CD4-positive, alpha-beta memory T cell (primary cell): ENCODE data around the gene ATP8A2. TPM values are rescaled to one million over a fixed set of nuclear protein-coding genes. Genes with fewer than 3 reads are reported as not detected.

ENCODE experiments used
- CTCF ChIA-PET: fragments of 350-600 bp; sonication (Branson Sonifier 250); formaldehyde crosslinking; loops from one replicate; lab custom pipeline; 2021; ENCODE audit warnings: inconsistent platforms; ENCODE audit not compliant: partially characterized antibody; lab: Charles Lee
- POLR2A ChIA-PET: fragments of 350-600 bp; sonication (Branson Sonifier 250); formaldehyde crosslinking; loops from one replicate; lab custom pipeline; 2021; ENCODE audit not compliant: partially characterized antibody; lab: Charles Lee
- DNase-seq, 5 donors: peaks; one replicate each; pipeline versions ENCODE4 v3.0.0 to v3.0.0-alpha.2; 2020 to 2022; ENCODE audit warnings: mixed read lengths in 1 of 5
- H3K27ac ChIP-seq: one replicate; pipeline ENCODE4 v1.7.0; 2013; ENCODE audit warnings: low read depth, low read length
- H3K27me3 ChIP-seq: 2 replicates; pipeline ENCODE4 v1.7.0; 2013; ENCODE audit warnings: mild to moderate bottlenecking, low read length, moderate library complexity; ENCODE audit not compliant: insufficient read depth
- H3K36me3 ChIP-seq: 2 replicates; pipeline ENCODE4 v1.7.0; 2013; ENCODE audit warnings: mild to moderate bottlenecking, low read length, moderate library complexity; ENCODE audit not compliant: insufficient read depth
- H3K4me1 ChIP-seq: 2 replicates; pipeline ENCODE4 v1.7.0; 2013; ENCODE audit warnings: mild to moderate bottlenecking, low read length, moderate library complexity; ENCODE audit not compliant: insufficient read depth
- H3K4me3 ChIP-seq, 2 donors: one replicate each; pipeline ENCODE4 v1.7.0; 2013; ENCODE audit warnings: low read length in 2 of 2, mild to moderate bottlenecking in 1 of 2
- H3K9me3 ChIP-seq, 2 donors: one replicate each; pipeline ENCODE4 v1.7.0; 2013; ENCODE audit warnings: low read length in 2 of 2, control low read depth in 1 of 2; ENCODE audit not compliant: control insufficient read depth in 1 of 2
- H3K27ac Mint-ChIP-seq, 7 donors: one replicate each; pipeline ENCODE4 v1.8.0; 2020 to 2021; ENCODE audit warnings: mixed read lengths in 7 of 7, mild to moderate bottlenecking in 6 of 7, inconsistent platforms in 3 of 7, moderate library complexity in 3 of 7
- H3K27me3 Mint-ChIP-seq, 2 donors: one replicate each; pipeline ENCODE4 v1.8.0; 2020 to 2021; ENCODE audit warnings: mixed read lengths in 2 of 2
- H3K36me3 Mint-ChIP-seq, 2 donors: one replicate each; pipeline ENCODE4 v1.8.0; 2020 to 2021; ENCODE audit warnings: mixed read lengths in 2 of 2, inconsistent platforms in 1 of 2, mild to moderate bottlenecking in 1 of 2
- H3K4me1 Mint-ChIP-seq, 4 donors: one replicate each; pipeline ENCODE4 v1.8.0; 2020 to 2021; ENCODE audit warnings: mixed read lengths in 4 of 4, mild to moderate bottlenecking in 1 of 4
- H3K4me3 Mint-ChIP-seq, 8 donors: one replicate each; pipeline ENCODE4 v1.8.0; 2020 to 2021; ENCODE audit warnings: mixed read lengths in 8 of 8, mild to moderate bottlenecking in 7 of 8, moderate library complexity in 6 of 8, inconsistent platforms in 3 of 8
- H3K9me3 Mint-ChIP-seq, 8 donors: one replicate each; pipeline ENCODE4 v1.8.0; 2020 to 2021; ENCODE audit warnings: mixed read lengths in 8 of 8, mild to moderate bottlenecking in 5 of 8, inconsistent platforms in 3 of 8, moderate library complexity in 1 of 8
- intact Hi-C: fragments of 100-400 bp; cut with micrococcal nuclease; formaldehyde crosslinking; loops from one replicate; pipeline ENCODE4 v1.15.1; 2023
- polyA plus RNA-seq, 2 donors: library from polyadenylated mRNA; unstranded; fragments of 300-500 nt; fragmentation: Illumina TruSeq; gene quantifications; one replicate each; pipeline ENCODE4 v1.2.3, GENCODE V29; 2021
- total RNA-seq, 2 experiments: library from RNA; stranded (reverse); gene quantifications; one replicate each; pipeline ENCODE4 v1.2.3, GENCODE V29; 2021

The ATP8A2 gene
- total and polyA plus RNA-seq, 4 experiments from 2014 or later: 0.36 to 0.93 (median 0.67) TPM

DNA sequence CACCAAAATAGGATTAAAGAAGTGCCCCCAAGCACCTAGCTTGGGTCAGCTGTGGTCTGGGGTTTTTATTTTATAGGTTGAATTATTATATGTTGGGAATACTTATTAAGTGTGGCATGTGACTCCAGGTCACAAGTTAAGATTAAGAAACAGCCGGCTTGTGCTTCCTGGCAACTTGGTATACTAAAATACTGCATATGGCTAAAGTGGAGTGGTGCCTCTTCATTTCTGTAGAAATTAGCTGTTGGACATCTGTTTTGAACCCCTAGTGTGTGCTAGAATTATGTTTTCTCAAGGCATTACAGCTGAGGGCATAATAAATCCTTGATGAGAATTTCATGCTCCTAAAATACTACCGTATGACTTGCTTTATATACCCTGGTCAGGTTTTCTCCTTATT, 393.5 kb downstream of the ATP8A2 start:
- Mint-ChIP-seq H3K27ac (no peak overlapping the region), H3K27me3 (peaks cover 0 to 1% of the 10 kb centered on the region in 2 donors), H3K9me3 (peaks cover 0 to 4% (median 0%) of the 10 kb centered on the region in 8 donors), H3K36me3 (no peaks in the 10 kb centered on the region), H3K4me1 (peaks cover 12 to 17% (median 16%) of the 10 kb centered on the region in 4 donors), H3K4me3 (no peak overlapping the region)
- no peaks in the 10 kb centered on the region for H3K27me3 ChIP-seq
- CTCF ChIA-PET: no interaction called here
- H3K9me3 ChIP-seq: no peaks in the 10 kb centered on the region
- no peak overlapping the region for H3K4me3 ChIP-seq
- H3K4me1 ChIP-seq: peaks cover 15% of the 10 kb centered on the region
- H3K27ac ChIP-seq: no peak overlapping the region
- POLR2A ChIA-PET: no interaction called here
- H3K36me3 ChIP-seq: no peaks in the 10 kb centered on the region
- intact Hi-C loops: no loop called here
- no peak for DNase-seq

- Histone ChIP-seq H3K27ac (no peak overlapping the region), H3K9me3 (no peaks in the 10 kb centered on the region), H3K27me3 (no peaks in the 10 kb centered on the region), H3K4me3 (no peak overlapping the region), H3K4me1 (peaks cover 21% of the 10 kb centered on the region), H3K36me3 (no peaks in the 10 kb centered on the region)
- Mint-ChIP-seq H3K9me3 (peaks cover 0 to 4% (median 0%) of the 10 kb centered on the region in 8 donors), H3K4me3 (no peak overlapping the region), H3K4me1 (peaks cover 12 to 22% (median 20%) of the 10 kb centered on the region in 4 donors), H3K36me3 (no peaks in the 10 kb centered on the region), H3K27me3 (peaks cover 0 to 4% of the 10 kb centered on the region in 2 donors), H3K27ac (no peak overlapping the region)
- CTCF ChIA-PET: interaction anchor here (0.6 kb wide), 1 partner anchor 24 kb away, joined by 3 read pairs; no protein-coding TSS in a partner anchor
- no peak for DNase-seq
- POLR2A ChIA-PET: no interaction called here
- intact Hi-C loops: no loop called here
These were observed 394.8 kb downstream of the ATP8A2 start for GRCh38 chr13:25766576-25766975.

DNA sequence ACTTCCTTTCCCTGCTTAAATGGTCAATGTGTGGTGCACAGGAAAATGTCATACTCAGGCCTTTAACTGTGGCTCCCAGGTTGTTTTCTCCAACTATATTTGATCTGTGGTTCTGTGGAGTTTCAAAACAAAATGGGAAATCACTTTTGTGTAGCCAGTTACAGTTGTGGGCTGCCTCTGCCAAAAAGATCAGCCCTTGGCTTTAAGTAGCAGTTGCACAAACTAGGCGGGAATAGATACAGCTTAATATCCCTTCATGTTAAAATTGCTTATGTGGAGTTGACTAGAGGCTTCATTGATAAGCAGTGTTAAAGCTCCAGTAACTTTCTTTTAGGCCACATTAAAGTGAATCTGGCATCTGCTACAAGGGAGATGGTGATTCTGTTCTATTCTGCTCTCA, 395.2 kb downstream of the ATP8A2 start:
- H3K4me3 ChIP-seq: no peak overlapping the region
- peaks cover 0 to 4% (median 0%) of the 10 kb centered on the region in 8 donors for H3K9me3 Mint-ChIP-seq
- H3K27ac ChIP-seq: no peak overlapping the region
- H3K9me3 ChIP-seq: no peaks in the 10 kb centered on the region
- no peak overlapping the region for H3K4me3 Mint-ChIP-seq
- H3K4me1 Mint-ChIP-seq: peaks cover 12 to 24% (median 18%) of the 10 kb centered on the region in 4 donors
- H3K27ac Mint-ChIP-seq: no peak overlapping the region
- POLR2A ChIA-PET: no interaction called here
- CTCF ChIA-PET: no interaction called here
- H3K36me3 ChIP-seq: no peaks in the 10 kb centered on the region
- no peak for DNase-seq
- intact Hi-C loops: no loop called here
- peaks cover 0 to 4% of the 10 kb centered on the region in 2 donors for H3K27me3 Mint-ChIP-seq
- H3K27me3 ChIP-seq: no peaks in the 10 kb centered on the region
- H3K4me1 ChIP-seq: peaks cover 21% of the 10 kb centered on the region
- no peaks in the 10 kb centered on the region for H3K36me3 Mint-ChIP-seq

DNA sequence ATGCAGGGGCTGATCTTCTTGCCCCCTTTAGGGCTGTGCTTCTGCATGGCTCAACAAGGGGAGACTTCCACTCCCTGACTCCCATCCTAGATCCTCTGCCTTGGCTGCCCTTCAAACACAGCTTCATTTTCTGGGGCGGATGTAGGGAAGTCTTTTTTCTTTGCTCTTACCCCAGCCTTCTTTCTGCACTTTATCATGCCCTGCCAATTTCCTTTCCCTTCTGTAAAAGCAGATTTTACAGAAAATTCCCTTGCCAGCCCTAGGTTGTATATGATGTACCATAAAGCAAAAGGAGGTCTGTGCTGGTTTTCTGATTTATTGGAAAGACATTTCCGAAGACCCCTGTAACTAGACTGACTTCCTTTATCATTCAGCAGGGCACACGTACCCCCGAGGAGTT, 396.6 kb downstream of the ATP8A2 start:
- no peaks in the 10 kb centered on the region for H3K36me3 ChIP-seq
- no peaks in the 10 kb centered on the region for H3K27me3 ChIP-seq
- no peaks in the 10 kb centered on the region for H3K9me3 ChIP-seq
- intact Hi-C loops: no loop called here
- POLR2A ChIA-PET: no interaction called here
- no peak overlapping the region for H3K27ac ChIP-seq
- Mint-ChIP-seq H3K9me3 (peaks cover 0 to 4% (median 0%) of the 10 kb centered on the region in 8 donors), H3K27me3 (peaks cover 0 to 4% of the 10 kb centered on the region in 2 donors), H3K36me3 (no peaks in the 10 kb centered on the region), H3K4me1 (peaks cover 3 to 14% (median 7%) of the 10 kb centered on the region in 4 donors), H3K27ac (no peak overlapping the region), H3K4me3 (no peak overlapping the region)
- no peak for DNase-seq
- CTCF ChIA-PET: no interaction called here
- H3K4me1 ChIP-seq: peaks cover 8% of the 10 kb centered on the region
- H3K4me3 ChIP-seq: no peak overlapping the region

DNA sequence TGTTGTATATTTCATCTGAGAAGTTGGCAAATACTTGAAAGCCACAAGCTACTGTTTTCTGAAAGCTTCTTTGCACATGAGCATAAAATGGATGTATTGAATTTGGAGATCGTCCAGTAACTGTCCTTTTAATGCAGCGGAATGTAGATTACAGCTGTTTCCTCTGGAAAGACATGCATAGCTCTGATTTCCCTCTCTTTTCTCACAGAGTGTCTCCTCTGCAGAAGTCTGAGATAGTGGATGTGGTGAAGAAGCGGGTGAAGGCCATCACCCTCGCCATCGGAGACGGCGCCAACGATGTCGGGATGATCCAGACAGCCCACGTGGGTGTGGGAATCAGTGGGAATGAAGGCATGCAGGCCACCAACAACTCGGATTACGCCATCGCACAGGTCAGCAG, 397.1 kb downstream of the ATP8A2 start:
- Mint-ChIP-seq H3K9me3 (peaks cover 0 to 4% (median 0%) of the 10 kb centered on the region in 8 donors), H3K4me1 (peaks cover 0 to 10% (median 4%) of the 10 kb centered on the region in 4 donors)
- CTCF ChIA-PET: no interaction called here

GRCh38 chr13:25770601-25771000, 398.8 kb downstream of the ATP8A2 start:
- Mint-ChIP-seq H3K27ac (peak overlapping the region in 1 of 7 donors; percentile 55), H3K9me3 (peaks cover 0 to 2% (median 0%) of the 10 kb centered on the region in 8 donors), H3K4me3 (no peak overlapping the region), H3K4me1 (peaks cover 0 to 10% (median 4%) of the 10 kb centered on the region in 4 donors), H3K36me3 (no peaks in the 10 kb centered on the region), H3K27me3 (peaks cover 0 to 6% of the 10 kb centered on the region in 2 donors)
- DNase-seq: no peak
- Histone ChIP-seq H3K4me1 (peaks cover 5% of the 10 kb centered on the region), H3K27me3 (no peaks in the 10 kb centered on the region), H3K4me3 (no peak overlapping the region), H3K9me3 (no peaks in the 10 kb centered on the region), H3K27ac (no peak overlapping the region), H3K36me3 (no peaks in the 10 kb centered on the region)
- POLR2A ChIA-PET: no interaction called here
- intact Hi-C loops: no loop called here
- CTCF ChIA-PET: no interaction called here

More for the DNA sequence above, 397.1 kb downstream of the ATP8A2 start:
- no peaks in the 10 kb centered on the region for H3K36me3 ChIP-seq
- peaks cover 0 to 4% of the 10 kb centered on the region in 2 donors for H3K27me3 Mint-ChIP-seq
- peaks cover 5% of the 10 kb centered on the region for H3K4me1 ChIP-seq
- intact Hi-C loops: no loop called here
- no peaks in the 10 kb centered on the region for H3K9me3 ChIP-seq
- H3K4me3 Mint-ChIP-seq: no peak overlapping the region
- POLR2A ChIA-PET: no interaction called here
- no peak overlapping the region for H3K4me3 ChIP-seq
- no peak overlapping the region for H3K27ac ChIP-seq
- no peak for DNase-seq
- no peaks in the 10 kb centered on the region for H3K36me3 Mint-ChIP-seq
- no peak overlapping the region for H3K27ac Mint-ChIP-seq
- no peaks in the 10 kb centered on the region for H3K27me3 ChIP-seq

GRCh38 chr13:25771202-25771601, 399.4 kb downstream of the ATP8A2 start:
- ChIA-PET POLR2A (no interaction called here), CTCF (interaction anchor here (1.1 kb wide), 1 partner anchor 13 kb away, joined by 3 read pairs; no protein-coding TSS in a partner anchor)
- no peak overlapping the region for H3K4me3 Mint-ChIP-seq
- intact Hi-C loops: no loop called here
- H3K27ac ChIP-seq: no peak overlapping the region
- H3K27ac Mint-ChIP-seq: peak overlapping the region in 1 of 7 donors; percentile 26
- no peaks in the 10 kb centered on the region for H3K9me3 ChIP-seq
- H3K27me3 ChIP-seq: no peaks in the 10 kb centered on the region
- H3K36me3 Mint-ChIP-seq: no peaks in the 10 kb centered on the region
- peaks cover 0 to 6% of the 10 kb centered on the region in 2 donors for H3K27me3 Mint-ChIP-seq
- no peak overlapping the region for H3K4me3 ChIP-seq
- no peaks in the 10 kb centered on the region for H3K36me3 ChIP-seq
- no peak for DNase-seq
- peaks cover 0 to 2% (median 0%) of the 10 kb centered on the region in 8 donors for H3K9me3 Mint-ChIP-seq
- H3K4me1 ChIP-seq: peaks cover 5% of the 10 kb centered on the region
- H3K4me1 Mint-ChIP-seq: peaks cover 0 to 10% (median 4%) of the 10 kb centered on the region in 4 donors
